GM06990 (cell line): ENCODE measurements around the gene SLC35B4.

Experiments used
- DNase-seq: peaks from one replicate; pipeline ENCODE4 v3.0.0-alpha.2; 2011; ENCODE audit not compliant: insufficient read length; ENCODE audit errors: extremely low read depth
- H3K27me3 ChIP-seq: replicated peaks from 2 replicates; pipeline ENCODE4 v1.6.0; 2011; ENCODE audit warnings: low read length; ENCODE audit not compliant: control insufficient read depth, insufficient read depth
- H3K36me3 ChIP-seq: 2 replicates; pipeline ENCODE4 v1.5.1; 2011; ENCODE audit warnings: low read length; ENCODE audit not compliant: control insufficient read depth, insufficient read depth
- H3K4me3 ChIP-seq: replicated peaks from 2 replicates; pipeline ENCODE4 v1.5.1; 2011; ENCODE audit warnings: low read depth, mild to moderate bottlenecking, control low read depth, low read length
- CTCF ChIP-seq: IDR thresholded peaks from 2 replicates; pipeline ENCODE4 v1.5.1; 2011; ENCODE audit warnings: low read length, control low read depth, mild to moderate bottlenecking, inconsistent platforms; ENCODE audit not compliant: insufficient read depth, poor library complexity, severe bottlenecking

The SLC35B4 gene

GRCh38 chr7:134330974-134331373 lies 14.2 kb upstream of the SLC35B4 start:
- TF ChIP-seq CTCF: no peak
- H3K36me3 ChIP-seq: no peaks in the 10 kb centered on the region
- H3K4me3 ChIP-seq: no peak overlapping the region
- no peak for DNase-seq
- H3K27me3 ChIP-seq: no peaks in the 10 kb centered on the region; the same call in 1 of the 2 replicates

- no peak for TF ChIP-seq CTCF
- no peak for DNase-seq
- no peaks in the 10 kb centered on the region for H3K36me3 ChIP-seq
- no peak overlapping the region for H3K4me3 ChIP-seq
- no peaks in the 10 kb centered on the region; the same call in 1 of the 2 replicates for H3K27me3 ChIP-seq
These were observed 13.1 kb upstream of the SLC35B4 start for GRCh38 chr7:134329614-134330346.

GRCh38 chr7:134328900-134329299 lies 12.2 kb upstream of the SLC35B4 start:
- TF ChIP-seq CTCF: no peak

GRCh38 chr7:134327896-134328295 lies 11.2 kb upstream of the SLC35B4 start:
- Histone ChIP-seq H3K36me3 (no peaks in the 10 kb centered on the region), H3K4me3 (no peak overlapping the region), H3K27me3 (no peaks in the 10 kb centered on the region; the same call in 1 of the 2 replicates)
- peak; percentile 69 for TF ChIP-seq CTCF
- DNase-seq: peak; percentile 29

More at GRCh38 chr7:134328900-134329299, 12.2 kb upstream of the SLC35B4 start:
- no peak for DNase-seq
- no peaks in the 10 kb centered on the region; the same call in 1 of the 2 replicates for H3K27me3 ChIP-seq
- H3K4me3 ChIP-seq: no peak overlapping the region
- no peaks in the 10 kb centered on the region for H3K36me3 ChIP-seq

GRCh38 chr7:134324107-134324506 lies 7.4 kb upstream of the SLC35B4 start:
- DNase-seq: no peak
- TF ChIP-seq CTCF: no peak
- no peak overlapping the region for H3K4me3 ChIP-seq
- H3K27me3 ChIP-seq: no peaks in the 10 kb centered on the region
- H3K36me3 ChIP-seq: no peaks in the 10 kb centered on the region
